Breast epithelium (tissue), 4 donors: ENCODE measurements around the gene NRXN3. TPM values are rescaled to one million over a fixed set of nuclear protein-coding genes. Genes with fewer than 3 reads are reported as not detected.

Experiments used
- DNase-seq, 2 donors: peaks; one replicate each; pipeline ENCODE4 v3.0.0-alpha.2; 2019; ENCODE audit warnings: low spot score in 2 of 2
- H3K27ac ChIP-seq, 2 donors: fragments of 200-600 bp; sonication (generic) in 1 of 2; one replicate each; pipeline ENCODE4 v1.5.1; 2016 to 2019; ENCODE audit warnings: mild to moderate bottlenecking in 1 of 2
- H3K27me3 ChIP-seq, 2 donors: fragments of 200-600 bp; sonication (generic) in 1 of 2; one replicate each; pipeline versions ENCODE4 v1.5.1 to v1.6.0; 2017 to 2019; ENCODE audit warnings: control low read depth in 1 of 2, mild to moderate bottlenecking in 1 of 2
- H3K36me3 ChIP-seq: fragments of 200-600 bp; one replicate; pipeline ENCODE4 v1.5.1; 2019
- H3K4me1 ChIP-seq, 2 donors: fragments of 200-600 bp; sonication (generic); one replicate each; pipeline ENCODE4 v1.5.1; 2016 to 2019; ENCODE audit warnings: control low read depth in 1 of 2
- H3K4me3 ChIP-seq, 3 donors: fragments of 200-600 bp; sonication (generic); 1 replicate in 2 of 3; 2 replicates in 1 of 3; pipeline ENCODE4 v1.5.1; 2016 to 2019; ENCODE audit warnings: mild to moderate bottlenecking in 3 of 3, moderate library complexity in 2 of 3
- H3K9me3 ChIP-seq, 2 donors: fragments of 200-600 bp; sonication (generic) in 1 of 2; one replicate each; pipeline ENCODE4 v1.5.1; 2016 to 2019; ENCODE audit warnings: control low read depth in 1 of 2
- CTCF ChIP-seq, 3 donors: fragments of 450-650 bp; IDR thresholded peaks; one replicate each; pipeline ENCODE4 v1.5.1; 2016 to 2017; ENCODE audit warnings: antibody characterized with exemption in 3 of 3, mild to moderate bottlenecking in 3 of 3, moderate library complexity in 3 of 3
- POLR2A ChIP-seq: fragments of 450-650 bp; IDR thresholded peaks from one replicate; pipeline ENCODE4 v1.6.1; 2016; ENCODE audit warnings: antibody characterized with exemption, mild to moderate bottlenecking, moderate library complexity
- POLR2AphosphoS5 ChIP-seq, 3 donors: sonication (generic); formaldehyde crosslinking; IDR thresholded peaks; one replicate each; pipeline ENCODE4 v1.6.1; 2017; ENCODE audit warnings: antibody characterized with exemption in 3 of 3
- intact Hi-C: fragments of 100-400 bp; cut with DNase I; formaldehyde crosslinking; loops from one replicate; pipeline ENCODE4 v1.15.1; 2023; ENCODE audit warnings: low total_unique reads
- total RNA-seq, 3 donors: library from RNA; depleted of rRNA; stranded (reverse); fragments of >200 nt; gene quantifications; one replicate each; pipeline ENCODE4 v1.1.0, GENCODE V29; 2016

The NRXN3 gene
- total RNA-seq, 3 donors from 2014 or later, result 2.9 to 3.6 (median 3.5) TPM

GRCh38 chr14:78181270-78181669, 11.1 kb downstream of the NRXN3 start:
- no peak for TF ChIP-seq POLR2AphosphoS5 (IDR thresholded peaks at IDR 0.05)
- TF ChIP-seq POLR2A, result no peak
- no peak for TF ChIP-seq CTCF (IDR thresholded peaks at IDR 0.05)
- Histone ChIP-seq H3K27ac (no peak overlapping the region), H3K4me1 (no peaks in the 10 kb centered on the region), H3K27me3 (peaks cover 0 to 3% of the 10 kb centered on the region in 2 donors), H3K36me3 (no peaks in the 10 kb centered on the region), H3K4me3 (no peak overlapping the region), H3K9me3 (no peaks in the 10 kb centered on the region)
- intact Hi-C loops, result no loop called here
- no peak for DNase-seq

- H3K36me3 ChIP-seq, result no peaks in the 10 kb centered on the region
- no peak overlapping the region for H3K27ac ChIP-seq
- no peaks in the 10 kb centered on the region for H3K9me3 ChIP-seq
- no peak overlapping the region for H3K4me3 ChIP-seq
- no peak for DNase-seq
- intact Hi-C loops, result no loop called here
- H3K4me1 ChIP-seq, result no peaks in the 10 kb centered on the region
- TF ChIP-seq POLR2A (no peak), CTCF (IDR thresholded peaks at IDR 0.05) (no peak)
- peaks cover 0 to 3% of the 10 kb centered on the region in 2 donors for H3K27me3 ChIP-seq
Measured at GRCh38 chr14:78182722-78183121, 12.5 kb downstream of the NRXN3 start.

- TF ChIP-seq CTCF (IDR thresholded peaks at IDR 0.05) (no peak), POLR2AphosphoS5 (IDR thresholded peaks at IDR 0.05) (no peak), POLR2A (no peak)
- no peaks in the 10 kb centered on the region for H3K9me3 ChIP-seq
- H3K27ac ChIP-seq, result no peak overlapping the region
- no peak overlapping the region for H3K4me3 ChIP-seq
- no peaks in the 10 kb centered on the region for H3K27me3 ChIP-seq
- intact Hi-C loops, result no loop called here
- H3K4me1 ChIP-seq, result no peaks in the 10 kb centered on the region
- H3K36me3 ChIP-seq, result no peaks in the 10 kb centered on the region
- no peak for DNase-seq
Measured at GRCh38 chr14:78184157-78184556, 14.0 kb downstream of the NRXN3 start.

- TF ChIP-seq POLR2A (no peak), POLR2AphosphoS5 (IDR thresholded peaks at IDR 0.05) (no peak), CTCF (IDR thresholded peaks at IDR 0.05) (no peak)
- DNase-seq, result no peak
- no peaks in the 10 kb centered on the region for H3K9me3 ChIP-seq
- H3K4me3 ChIP-seq, result no peak overlapping the region
- intact Hi-C loops, result no loop called here
- no peak overlapping the region for H3K27ac ChIP-seq
- H3K4me1 ChIP-seq, result no peaks in the 10 kb centered on the region
- H3K36me3 ChIP-seq, result no peaks in the 10 kb centered on the region
- H3K27me3 ChIP-seq, result no peaks in the 10 kb centered on the region
Measured at GRCh38 chr14:78186277-78186676, 16.1 kb downstream of the NRXN3 start.

GRCh38 chr14:78188882-78189281, 18.7 kb downstream of the NRXN3 start:
- Histone ChIP-seq H3K4me3 (no peak overlapping the region), H3K27ac (no peak overlapping the region), H3K36me3 (no peaks in the 10 kb centered on the region), H3K4me1 (no peaks in the 10 kb centered on the region), H3K27me3 (no peaks in the 10 kb centered on the region), H3K9me3 (no peaks in the 10 kb centered on the region)
- intact Hi-C loops, result no loop called here
- no peak for DNase-seq
- no peak for TF ChIP-seq POLR2A
- no peak for TF ChIP-seq POLR2AphosphoS5 (IDR thresholded peaks at IDR 0.05)
- no peak for TF ChIP-seq CTCF (IDR thresholded peaks at IDR 0.05)
